Body of pancreas (tissue), 4 donors: ENCODE results near the gene AGPAT3. TPM values are rescaled to one million over a fixed set of nuclear protein-coding genes. Genes with fewer than 3 reads are reported as not detected.

Source experiments
- ATAC-seq: fragments of 150-250 bp; one replicate; pipeline ENCODE4 v1.9.1; 2016
- DNase-seq, 4 donors: peaks; one replicate each; pipeline ENCODE4 v3.0.0-alpha.2; 2019
- H3K27ac ChIP-seq, 4 donors: fragments of 200-600 bp; sonication (generic); 1 replicate in 3 of 4; 2 replicates in 1 of 4; pipeline versions ENCODE4 v1.5.1 to v1.6.1; 2016 to 2019; ENCODE audit warnings: mild to moderate bottlenecking in 1 of 4, mixed read lengths in 1 of 4, moderate library complexity in 1 of 4
- H3K27me3 ChIP-seq, 2 donors: fragments of 200-600 bp; sonication (generic); one replicate each; pipeline ENCODE4 v1.6.0; 2016; ENCODE audit warnings: mild to moderate bottlenecking in 1 of 2
- H3K36me3 ChIP-seq, 2 donors: fragments of 200-600 bp; sonication (generic); replicated peaks in 1 of 2; 2 replicates each; pipeline ENCODE4 v1.5.1; 2016; ENCODE audit warnings: low read depth in 2 of 2; ENCODE audit not compliant: insufficient read depth in 1 of 2
- H3K4me1 ChIP-seq: fragments of 200-600 bp; sonication (generic); one replicate; pipeline ENCODE4 v1.6.0; 2016
- H3K4me3 ChIP-seq, 2 donors: fragments of 200-600 bp; sonication (generic); 1 replicate in 1 of 2; 2 replicates in 1 of 2; pipeline ENCODE4 v1.5.1; 2016 to 2019
- H3K9me3 ChIP-seq, 3 donors: fragments of 200-600 bp; sonication (generic); 1 replicate in 2 of 3; 2 replicates in 1 of 3; pipeline ENCODE4 v1.5.1; 2016
- POLR2A ChIP-seq, 3 donors: fragments of 450-650 bp; IDR thresholded peaks; one replicate each; pipeline ENCODE4 v1.6.1; 2016; ENCODE audit warnings: antibody characterized with exemption in 3 of 3, mild to moderate bottlenecking in 2 of 3
- WGBS, 2 donors: methylation state at CpG; one replicate each; pipeline ENCODE4 v1.1.5; 2017; 5-methylcytosine and 5-hydroxymethylcytosine counted together
- intact Hi-C: fragments of 100-400 bp; cut with DNase I; formaldehyde crosslinking; loops from one replicate; pipeline ENCODE4 v1.15.1; 2023
- total RNA-seq, 2 donors: library from RNA; depleted of rRNA; stranded (reverse); fragments of >200 nt; gene quantifications; one replicate each; pipeline ENCODE4 v1.1.0, GENCODE V29; 2016
- TF ChIP-seq, protein P1 (sequence below), 7 experiments: fragments of 450-650 bp in 4 of 7; fragments of 200-600 bp in 3 of 7; sonication (generic) in 3 of 7; IDR thresholded peaks; one replicate each; pipeline ENCODE4 v1.5.1; 2016 to 2019; ENCODE audit warnings: antibody characterized with exemption in 7 of 7

AGPAT3 gene
- total RNA-seq, 2 donors from 2014 or later, result 21.8 to 39.2 TPM

- intact Hi-C loops, result no loop called here
- 81 to 88% methylated on average over 4 of the region's 4 CpGs for WGBS, 2 donors
- Histone ChIP-seq H3K4me1 (peaks cover 43% of the 10 kb centered on the region), H3K4me3 (no peak overlapping the region), H3K27ac (no peak overlapping the region), H3K9me3 (no peaks in the 10 kb centered on the region), H3K36me3 (no peaks in the 10 kb centered on the region), H3K27me3 (no peaks in the 10 kb centered on the region)
- ATAC-seq (no peak), DNase-seq (no peak)
- no peak for TF ChIP-seq POLR2A (IDR thresholded peaks at IDR 0.05)
- TF ChIP-seq, protein P1, sequence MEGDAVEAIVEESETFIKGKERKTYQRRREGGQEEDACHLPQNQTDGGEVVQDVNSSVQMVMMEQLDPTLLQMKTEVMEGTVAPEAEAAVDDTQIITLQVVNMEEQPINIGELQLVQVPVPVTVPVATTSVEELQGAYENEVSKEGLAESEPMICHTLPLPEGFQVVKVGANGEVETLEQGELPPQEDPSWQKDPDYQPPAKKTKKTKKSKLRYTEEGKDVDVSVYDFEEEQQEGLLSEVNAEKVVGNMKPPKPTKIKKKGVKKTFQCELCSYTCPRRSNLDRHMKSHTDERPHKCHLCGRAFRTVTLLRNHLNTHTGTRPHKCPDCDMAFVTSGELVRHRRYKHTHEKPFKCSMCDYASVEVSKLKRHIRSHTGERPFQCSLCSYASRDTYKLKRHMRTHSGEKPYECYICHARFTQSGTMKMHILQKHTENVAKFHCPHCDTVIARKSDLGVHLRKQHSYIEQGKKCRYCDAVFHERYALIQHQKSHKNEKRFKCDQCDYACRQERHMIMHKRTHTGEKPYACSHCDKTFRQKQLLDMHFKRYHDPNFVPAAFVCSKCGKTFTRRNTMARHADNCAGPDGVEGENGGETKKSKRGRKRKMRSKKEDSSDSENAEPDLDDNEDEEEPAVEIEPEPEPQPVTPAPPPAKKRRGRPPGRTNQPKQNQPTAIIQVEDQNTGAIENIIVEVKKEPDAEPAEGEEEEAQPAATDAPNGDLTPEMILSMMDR (IDR thresholded peaks at IDR 0.05), result no peak
Observed at GRCh38 chr21:44020551-44020950, 155.5 kb downstream of the AGPAT3 start.

DNA sequence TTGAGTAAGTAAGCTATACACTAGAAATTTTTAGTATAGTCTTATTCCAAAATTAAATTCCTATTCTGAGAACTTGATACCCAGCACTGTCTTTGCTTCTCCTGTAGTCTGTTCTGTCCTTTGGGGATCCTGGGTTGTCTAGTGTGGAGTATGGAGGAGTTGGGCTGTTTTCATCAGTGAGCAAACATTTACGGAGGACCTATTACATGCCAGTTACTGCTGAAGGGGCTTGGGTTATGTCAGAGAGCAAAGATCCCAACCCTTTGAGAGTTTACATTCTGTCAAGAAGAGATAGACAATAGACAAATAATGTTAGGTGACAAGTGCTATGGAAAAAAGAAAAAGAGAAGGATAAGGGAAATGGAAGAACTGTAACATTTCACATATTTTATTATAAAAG, 156.0 kb downstream of the AGPAT3 start:
- H3K27me3 ChIP-seq, result no peaks in the 10 kb centered on the region
- peaks cover 48% of the 10 kb centered on the region for H3K4me1 ChIP-seq
- no peak overlapping the region for H3K27ac ChIP-seq
- no peak overlapping the region for H3K4me3 ChIP-seq
- no peak for ATAC-seq
- 41 to 47% methylated on average over 1 of the region's 1 CpG for WGBS, 2 donors
- intact Hi-C loops, result no loop called here
- DNase-seq, result no peak
- H3K9me3 ChIP-seq, result no peaks in the 10 kb centered on the region
- no peaks in the 10 kb centered on the region for H3K36me3 ChIP-seq
- no peak for TF ChIP-seq POLR2A (IDR thresholded peaks at IDR 0.05)
- TF ChIP-seq, protein P1 (IDR thresholded peaks at IDR 0.05), result no peak

GRCh38 chr21:44024257-44024656, 159.2 kb downstream of the AGPAT3 start:
- ATAC-seq (no peak), DNase-seq (no peak)
- H3K4me3 ChIP-seq, result no peak overlapping the region
- H3K27ac ChIP-seq, result no peak overlapping the region
- no peaks in the 10 kb centered on the region for H3K9me3 ChIP-seq
- no peaks in the 10 kb centered on the region for H3K36me3 ChIP-seq
- TF ChIP-seq POLR2A (IDR thresholded peaks at IDR 0.05), result no peak
- TF ChIP-seq, protein P1 (IDR thresholded peaks at IDR 0.05), result no peak
- peaks cover 31% of the 10 kb centered on the region for H3K4me1 ChIP-seq
- intact Hi-C loops, result no loop called here
- H3K27me3 ChIP-seq, result no peaks in the 10 kb centered on the region
- WGBS, 2 donors, result 67% methylated on average over 1 of the region's 1 CpG

DNA sequence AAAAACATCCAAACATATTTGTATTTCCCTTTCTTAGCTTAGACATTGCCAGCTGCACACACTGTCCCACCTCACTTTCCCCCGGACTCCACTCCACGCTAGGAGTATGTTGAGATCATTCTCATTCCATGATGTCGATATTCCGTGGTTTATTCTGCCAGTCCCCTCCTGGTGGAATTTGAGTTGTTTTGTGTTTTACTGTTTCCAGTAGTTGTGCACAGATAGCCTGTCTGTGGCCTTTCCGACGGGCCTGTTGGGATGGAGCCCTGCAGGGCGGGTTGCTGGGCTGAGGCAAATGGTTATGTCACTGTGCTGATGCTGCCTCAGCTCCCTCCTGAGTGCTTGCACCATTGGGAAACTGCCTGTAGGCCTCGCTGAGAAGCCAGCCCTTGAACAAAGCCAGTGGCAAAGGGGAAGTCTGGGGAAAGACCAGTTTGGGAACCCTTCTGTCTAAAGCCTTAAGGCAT, 159.9 kb downstream of the AGPAT3 start:
- Histone ChIP-seq H3K9me3 (no peaks in the 10 kb centered on the region), H3K27me3 (no peaks in the 10 kb centered on the region), H3K27ac (peak overlapping the region in 1 of 4 donors; percentile 29), H3K4me1 (peaks cover 27% of the 10 kb centered on the region), H3K36me3 (no peaks in the 10 kb centered on the region), H3K4me3 (no peak overlapping the region)
- DNase-seq (peak in 3 of 4 donors; percentile 31 to 63 (median 39)), ATAC-seq (peak; percentile 55)
- intact Hi-C loops, result no loop called here
- TF ChIP-seq, protein P1 (IDR thresholded peaks at IDR 0.05), result no peak
- TF ChIP-seq POLR2A (IDR thresholded peaks at IDR 0.05), result no peak
- 78 to 83% methylated on average over 7 to 8 of the region's 8 CpGs for WGBS, 2 donors

DNA sequence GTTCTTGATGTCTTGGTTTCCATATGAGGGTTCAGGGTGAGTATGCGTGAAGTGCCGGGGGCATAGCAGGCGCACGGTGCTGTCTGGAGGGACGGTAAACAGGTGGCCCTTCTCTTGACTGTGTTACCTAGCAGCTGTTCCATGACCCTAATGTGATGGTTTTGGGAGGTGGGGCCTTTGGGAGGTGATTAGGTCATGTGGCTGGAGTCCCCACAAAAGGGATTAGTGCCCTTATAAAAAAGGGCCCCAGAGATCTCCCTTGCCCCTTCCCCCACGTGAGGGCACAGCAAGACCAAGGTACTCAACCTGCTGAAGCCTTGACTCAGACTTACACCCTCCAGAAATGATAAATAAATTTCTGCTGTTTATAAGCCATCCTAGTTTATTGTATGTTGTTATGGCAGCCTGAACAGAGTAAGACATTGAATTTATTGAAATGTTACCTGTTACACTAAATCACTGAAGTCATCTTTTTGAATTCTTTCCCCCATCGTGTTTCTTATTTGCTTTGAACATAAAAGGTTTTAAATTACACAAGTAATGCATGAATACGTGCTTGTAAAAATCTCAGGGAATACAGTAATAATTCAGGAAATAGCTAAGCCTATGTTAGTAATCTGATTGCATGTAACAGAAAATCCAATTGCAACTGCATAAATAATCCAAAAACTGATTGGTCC, 162.7 kb downstream of the AGPAT3 start:
- intact Hi-C loops, result no loop called here
- WGBS, 2 donors, result 90% methylated on average over 6 to 8 of the region's 8 CpGs
- H3K27ac ChIP-seq, result no peak overlapping the region

More for the DNA sequence above, 162.7 kb downstream of the AGPAT3 start:
- ATAC-seq, result no peak
- DNase-seq, result no peak
- no peak overlapping the region for H3K4me3 ChIP-seq
- H3K9me3 ChIP-seq, result no peaks in the 10 kb centered on the region
- H3K4me1 ChIP-seq, result peaks cover 13% of the 10 kb centered on the region
- no peaks in the 10 kb centered on the region for H3K27me3 ChIP-seq
- TF ChIP-seq, protein P1 (IDR thresholded peaks at IDR 0.05), result no peak
- no peak for TF ChIP-seq POLR2A (IDR thresholded peaks at IDR 0.05)
- peaks cover 0 to 3% of the 10 kb centered on the region in 2 donors for H3K36me3 ChIP-seq
